Measurements from ENCODE around the gene UGT1A6.

Gene UGT1A6

DNA sequence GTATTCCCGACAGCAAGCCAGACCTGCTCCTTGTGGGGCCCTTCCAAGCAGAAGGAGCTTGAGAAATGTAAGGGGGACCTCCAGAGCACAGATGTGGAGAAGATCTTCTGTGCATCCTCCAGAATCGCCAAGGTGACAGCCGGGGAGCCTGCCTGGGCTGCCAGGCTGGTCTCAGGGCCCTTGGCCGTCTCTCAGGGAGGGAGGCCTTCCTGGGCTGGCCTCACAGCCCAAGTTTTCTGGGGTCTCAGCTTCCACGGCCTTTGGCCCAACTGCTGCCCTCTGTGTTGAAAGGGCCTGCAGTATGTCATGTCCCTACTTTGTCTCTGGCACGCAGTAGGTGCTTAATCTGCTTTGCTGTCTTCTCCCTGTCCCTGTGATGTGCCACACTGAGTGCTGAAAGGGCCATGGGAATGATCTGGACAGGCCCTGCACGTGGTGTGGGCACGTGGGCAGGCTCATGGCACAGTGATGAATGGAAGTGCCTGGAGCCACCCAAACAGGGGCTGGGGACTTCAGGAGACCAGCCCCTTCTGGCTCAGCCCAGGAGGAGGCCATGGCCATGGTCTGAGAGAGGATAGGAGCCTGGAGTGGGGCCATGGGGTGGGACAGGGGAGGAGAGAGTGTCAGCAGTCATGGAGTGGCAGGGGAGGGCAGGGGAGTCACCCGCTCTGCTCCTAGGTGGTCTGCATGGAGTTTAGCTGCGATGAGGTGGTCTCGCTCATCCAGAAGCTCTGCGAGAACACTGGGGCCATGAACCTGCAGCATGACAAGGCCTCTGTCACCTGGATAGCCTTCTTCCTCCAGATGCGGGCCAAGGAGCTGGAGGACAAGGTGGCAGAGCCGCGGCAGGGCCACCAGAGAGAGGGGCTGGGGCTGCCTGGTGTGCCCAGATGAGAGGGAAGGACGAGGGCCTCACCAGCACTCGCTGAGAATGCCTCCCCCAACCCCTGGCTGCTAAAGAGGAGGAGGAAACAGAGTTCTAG is 126.2 kb downstream of the UGT1A6 start:
- Histone ChIP-seq H3K36me3 (ENCODE audit: control insufficient read depth, insufficient read depth, low read length) (no peaks in the 10 kb centered on the region; the same call in 1 of the 2 replicates), H3K4me3 (ENCODE audit: low read length) (no peak overlapping the region), H3K9me3 (ENCODE audit: control insufficient read depth, insufficient read depth, low read length) (no peaks in the 10 kb centered on the region), H3K27ac (ENCODE audit: low read length) (no peak overlapping the region), H3K27me3 (ENCODE audit: control insufficient read depth, insufficient read depth, low read length) (no peaks in the 10 kb centered on the region), H3K4me1 (ENCODE audit: control insufficient read depth, insufficient read depth, low read length) (no peaks in the 10 kb centered on the region)
- no CpG with 5 or more reads among the region's 17 CpGs for WGBS (ENCODE audit: insufficient coverage, insufficient read length)
- DNase-seq (ENCODE audit: low read depth, low spot score): no peak

DNA sequence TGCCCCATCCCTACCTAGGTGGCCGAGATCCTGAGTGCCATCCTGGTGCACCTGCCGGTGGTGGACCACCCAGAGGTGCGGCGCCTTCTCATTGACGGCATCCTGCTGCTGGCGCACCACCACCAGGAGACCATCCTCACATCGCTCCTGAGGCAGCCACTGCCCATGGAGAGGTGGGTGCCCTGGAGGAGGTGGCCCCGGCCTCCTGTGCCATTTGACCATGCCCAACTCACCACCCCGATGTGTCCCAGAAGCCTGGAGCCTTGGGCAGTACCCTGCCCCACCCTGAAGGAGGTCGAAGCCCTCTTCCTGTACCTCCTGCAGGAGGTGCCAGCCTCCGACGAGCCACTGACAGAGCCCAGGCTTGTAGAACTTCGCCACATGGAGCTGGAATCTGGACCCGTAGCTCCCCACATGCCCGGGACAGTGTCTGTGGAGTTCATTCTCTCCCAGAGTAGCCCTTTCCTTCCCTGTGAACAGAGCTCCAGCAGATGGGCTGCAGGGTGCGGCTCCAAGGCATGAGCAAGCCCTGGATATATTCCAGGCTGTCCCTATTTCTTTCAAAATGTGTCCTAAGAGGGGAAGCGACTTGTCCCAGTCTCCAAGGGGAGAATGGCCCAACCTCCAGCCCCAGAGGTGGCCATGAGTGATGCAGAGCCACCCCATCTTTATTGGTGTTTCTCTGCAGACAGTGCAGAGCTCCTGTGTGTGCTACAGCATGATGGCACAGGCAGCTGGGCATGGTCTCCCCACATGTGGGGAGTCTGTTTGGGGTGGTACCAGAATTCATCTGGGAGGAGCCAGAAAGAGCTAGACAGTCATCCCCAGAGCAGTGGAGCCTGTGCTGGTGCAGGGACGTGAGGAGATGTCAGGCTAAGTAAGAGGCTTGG is 127.4 kb downstream of the UGT1A6 start:
- H3K27me3 ChIP-seq (ENCODE audit: control insufficient read depth, insufficient read depth, low read length): no peaks in the 10 kb centered on the region
- H3K4me1 ChIP-seq (ENCODE audit: control insufficient read depth, insufficient read depth, low read length): no peaks in the 10 kb centered on the region
- H3K27ac ChIP-seq (ENCODE audit: low read length): no peak overlapping the region
- no peak for DNase-seq (ENCODE audit: low read depth, low spot score)
- H3K36me3 ChIP-seq (ENCODE audit: control insufficient read depth, insufficient read depth, low read length): no peaks in the 10 kb centered on the region; the same call in 1 of the 2 replicates
- no CpG with 5 or more reads among the region's 18 CpGs for WGBS (ENCODE audit: insufficient coverage, insufficient read length)
- no peaks in the 10 kb centered on the region for H3K9me3 ChIP-seq (ENCODE audit: control insufficient read depth, insufficient read depth, low read length)
- no peak overlapping the region for H3K4me3 ChIP-seq (ENCODE audit: low read length)

DNA sequence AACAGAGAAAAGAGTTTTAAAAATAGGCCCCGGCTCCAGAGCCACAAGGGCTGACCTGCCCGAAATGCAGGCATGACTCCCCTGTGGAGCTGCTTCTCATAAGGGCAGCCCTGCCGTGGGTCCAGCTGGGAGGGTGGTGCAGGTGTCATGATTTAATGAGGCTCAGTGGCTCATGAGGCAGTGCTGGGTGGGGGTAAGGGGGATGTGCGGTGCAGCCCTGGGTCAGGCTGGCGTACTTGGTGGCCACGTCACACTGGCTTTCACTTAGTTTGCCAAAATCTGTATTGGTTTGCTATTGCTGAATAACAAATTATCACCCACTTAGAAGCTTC is 128.1 kb downstream of the UGT1A6 start:
- no CpG with 5 or more reads among the region's 6 CpGs for WGBS (ENCODE audit: insufficient coverage, insufficient read length)
- Histone ChIP-seq H3K9me3 (ENCODE audit: control insufficient read depth, insufficient read depth, low read length) (no peaks in the 10 kb centered on the region), H3K27ac (ENCODE audit: low read length) (no peak overlapping the region), H3K27me3 (ENCODE audit: control insufficient read depth, insufficient read depth, low read length) (no peaks in the 10 kb centered on the region), H3K4me3 (ENCODE audit: low read length) (no peak overlapping the region), H3K4me1 (ENCODE audit: control insufficient read depth, insufficient read depth, low read length) (no peaks in the 10 kb centered on the region), H3K36me3 (ENCODE audit: control insufficient read depth, insufficient read depth, low read length) (no peaks in the 10 kb centered on the region; the same call in 1 of the 2 replicates)
- no peak for DNase-seq (ENCODE audit: low read depth, low spot score)

DNA sequence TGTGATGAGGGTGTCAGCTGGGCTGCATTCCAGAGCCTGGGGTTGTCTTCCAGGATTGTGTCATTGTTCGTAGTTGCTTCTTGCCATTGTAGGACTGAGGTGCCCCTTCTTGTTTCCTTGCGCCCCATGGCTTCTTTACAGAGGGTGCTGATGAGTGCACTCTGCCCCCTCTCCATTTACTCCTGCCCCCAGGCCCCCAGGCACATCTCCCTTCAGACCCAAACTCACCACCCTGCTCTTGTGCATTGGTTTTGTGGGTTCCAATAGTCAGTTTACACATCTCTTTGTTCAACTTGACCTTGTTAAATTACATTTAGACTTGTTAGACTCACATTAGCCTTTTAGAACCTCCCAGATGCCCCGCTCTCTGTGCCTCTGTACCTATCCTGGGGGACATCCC is 128.5 kb downstream of the UGT1A6 start:
- DNase-seq (ENCODE audit: low read depth, low spot score): no peak
- no peak overlapping the region for H3K27ac ChIP-seq (ENCODE audit: low read length)
- no peaks in the 10 kb centered on the region for H3K4me1 ChIP-seq (ENCODE audit: control insufficient read depth, insufficient read depth, low read length)
- no CpG with 5 or more reads among the region's 3 CpGs for WGBS (ENCODE audit: insufficient coverage, insufficient read length)
- no peaks in the 10 kb centered on the region; the same call in 1 of the 2 replicates for H3K36me3 ChIP-seq (ENCODE audit: control insufficient read depth, insufficient read depth, low read length)
- H3K4me3 ChIP-seq (ENCODE audit: low read length): no peak overlapping the region
- no peaks in the 10 kb centered on the region for H3K9me3 ChIP-seq (ENCODE audit: control insufficient read depth, insufficient read depth, low read length)
- H3K27me3 ChIP-seq (ENCODE audit: control insufficient read depth, insufficient read depth, low read length): no peaks in the 10 kb centered on the region

DNA sequence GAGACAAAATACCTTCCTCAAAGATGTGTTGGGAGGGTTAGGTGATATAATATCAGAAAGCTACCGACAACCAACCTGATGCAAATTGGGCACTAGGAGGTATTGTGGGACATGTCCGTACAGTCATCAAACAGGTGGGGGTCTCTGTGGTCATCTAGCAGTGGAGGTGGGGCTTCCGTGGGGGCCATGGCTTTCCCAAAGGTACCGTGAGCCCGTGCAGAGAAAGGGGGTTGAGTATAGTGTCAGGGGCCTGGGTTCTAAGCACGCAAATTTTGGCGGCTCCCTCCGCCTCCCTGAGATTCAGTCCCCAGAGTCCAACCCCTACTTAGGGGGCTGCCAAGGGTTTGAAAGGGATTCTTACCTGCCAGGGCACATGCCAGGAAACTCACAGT is 129.0 kb downstream of the UGT1A6 start:
- Histone ChIP-seq H3K36me3 (ENCODE audit: control insufficient read depth, insufficient read depth, low read length) (no peaks in the 10 kb centered on the region; the same call in 1 of the 2 replicates), H3K4me3 (ENCODE audit: low read length) (no peak overlapping the region), H3K9me3 (ENCODE audit: control insufficient read depth, insufficient read depth, low read length) (no peaks in the 10 kb centered on the region), H3K27me3 (ENCODE audit: control insufficient read depth, insufficient read depth, low read length) (no peaks in the 10 kb centered on the region), H3K4me1 (ENCODE audit: control insufficient read depth, insufficient read depth, low read length) (no peaks in the 10 kb centered on the region), H3K27ac (ENCODE audit: low read length) (no peak overlapping the region)
- no CpG with 5 or more reads among the region's 8 CpGs for WGBS (ENCODE audit: insufficient coverage, insufficient read length)
- DNase-seq (ENCODE audit: low read depth, low spot score): no peak

DNA sequence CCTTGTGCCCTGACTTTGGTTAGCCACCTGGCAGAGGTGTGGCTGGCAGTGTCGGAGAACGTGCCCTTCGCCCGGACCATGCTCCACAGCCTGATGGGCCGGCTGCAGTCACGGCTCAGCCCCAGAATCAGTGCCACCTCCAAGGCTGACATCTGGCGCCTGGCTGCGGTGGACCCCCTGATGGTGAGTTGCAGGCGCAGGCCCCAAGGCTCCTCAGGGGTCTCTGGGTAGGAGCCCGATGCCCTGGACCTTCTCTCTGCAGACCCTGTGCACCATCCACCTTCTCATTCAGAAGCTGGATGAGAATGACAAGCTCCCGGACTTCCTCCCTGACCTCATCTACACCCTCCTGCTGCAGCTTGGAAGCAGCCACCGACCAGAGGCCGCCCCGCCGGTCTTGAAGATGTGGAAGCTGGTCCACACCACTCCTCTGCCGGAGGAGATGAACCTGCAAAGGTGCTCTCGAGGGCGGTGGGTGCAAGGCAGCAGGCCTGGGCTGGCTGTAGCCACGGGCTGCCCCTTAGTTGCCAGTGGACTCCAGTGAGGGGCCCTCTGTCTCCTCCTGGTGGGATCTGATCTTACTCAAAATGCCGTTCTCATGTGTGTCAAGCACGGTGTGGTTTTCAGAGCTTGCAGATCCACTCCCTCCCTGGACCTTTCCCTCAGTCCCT is 129.5 kb downstream of the UGT1A6 start:
- no peak overlapping the region for H3K4me3 ChIP-seq (ENCODE audit: low read length)
- H3K27ac ChIP-seq (ENCODE audit: low read length): no peak overlapping the region
- H3K27me3 ChIP-seq (ENCODE audit: control insufficient read depth, insufficient read depth, low read length): no peaks in the 10 kb centered on the region
- WGBS (ENCODE audit: insufficient coverage, insufficient read length): no CpG with 5 or more reads among the region's 21 CpGs
- no peaks in the 10 kb centered on the region for H3K9me3 ChIP-seq (ENCODE audit: control insufficient read depth, insufficient read depth, low read length)
- no peak for DNase-seq (ENCODE audit: low read depth, low spot score)
- H3K4me1 ChIP-seq (ENCODE audit: control insufficient read depth, insufficient read depth, low read length): no peaks in the 10 kb centered on the region
- H3K36me3 ChIP-seq (ENCODE audit: control insufficient read depth, insufficient read depth, low read length): no peaks in the 10 kb centered on the region; the same call in 1 of the 2 replicates
